Stimulated activated memory B cell treated with anti-CD40 and anti-IgM and Interleukin-4, amounts not matched to agents 10 μg/mL and 1 μg/mL and 100 μg/mL, for 72 hours (primary cell): ENCODE measurements around the gene NEURL3.

Source experiments
- ATAC-seq: fragments of 150-1000 bp; cut with Tn5 transposase; 2 replicates; pipeline ENCODE4 v1.10.0; 2021
- H3K27ac Mint-ChIP-seq: one replicate; pipeline ENCODE4 v1.8.0; 2022; ENCODE audit warnings: mild to moderate bottlenecking, mixed read lengths
- H3K27me3 Mint-ChIP-seq: one replicate; pipeline ENCODE4 v1.8.0; 2022; ENCODE audit warnings: mixed read lengths
- H3K36me3 Mint-ChIP-seq: one replicate; pipeline ENCODE4 v1.8.0; 2022; ENCODE audit warnings: mixed read lengths
- H3K4me1 Mint-ChIP-seq: one replicate; pipeline ENCODE4 v1.8.0; 2022; ENCODE audit warnings: mixed read lengths
- H3K4me3 Mint-ChIP-seq: one replicate; pipeline ENCODE4 v1.8.0; 2022; ENCODE audit warnings: mild to moderate bottlenecking, moderate library complexity, mixed read lengths
- H3K9me3 Mint-ChIP-seq: one replicate; pipeline ENCODE4 v1.8.0; 2022; ENCODE audit warnings: mixed read lengths

NEURL3 gene

DNA sequence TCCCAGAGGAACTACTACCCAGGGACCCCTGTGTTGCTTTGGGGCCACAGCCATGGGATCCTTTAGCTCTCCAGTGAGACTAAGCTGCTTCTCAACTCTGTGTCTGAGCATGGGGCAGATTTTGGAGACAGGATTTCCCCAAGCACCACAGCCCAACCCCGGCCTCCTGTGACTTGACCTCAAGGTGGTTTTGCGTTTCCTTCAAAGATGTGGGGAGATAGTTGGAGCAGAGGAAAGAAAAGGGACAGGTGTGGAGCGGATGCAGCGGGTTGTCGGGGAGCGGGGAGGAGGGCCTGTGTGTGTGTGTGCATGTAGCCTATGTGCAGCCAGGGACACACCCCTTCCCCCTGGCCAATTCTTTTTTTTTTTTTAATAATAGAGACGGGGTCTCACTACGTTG, 41.6 kb upstream of the NEURL3 start:
- Mint-ChIP-seq H3K27me3 (no peaks in the 10 kb centered on the region), H3K4me1 (peaks cover 27% of the 10 kb centered on the region), H3K36me3 (peaks cover 46% of the 10 kb centered on the region), H3K27ac (no peak overlapping the region), H3K4me3 (no peak overlapping the region), H3K9me3 (no peaks in the 10 kb centered on the region)
- ATAC-seq, result no peak

DNA sequence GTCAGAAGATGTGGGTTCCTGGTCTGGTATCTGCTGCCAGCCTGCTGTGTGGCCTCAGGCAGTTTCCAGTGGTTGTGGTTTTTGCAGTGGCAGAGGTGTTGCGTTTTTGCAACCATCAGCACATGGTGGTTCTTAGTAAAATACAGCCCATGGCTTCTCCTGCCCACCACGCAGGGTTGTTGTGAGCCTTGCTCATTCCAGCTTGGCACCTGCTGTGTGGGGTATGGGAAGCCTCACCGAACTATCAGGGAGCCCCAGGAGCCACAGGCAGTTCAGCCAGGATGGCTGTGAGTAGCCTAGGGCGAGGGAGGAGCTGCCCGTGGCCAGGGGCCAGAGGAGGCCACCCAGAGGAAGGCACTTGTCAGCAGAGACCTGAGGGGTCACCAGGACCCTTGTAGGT, 41.2 kb upstream of the NEURL3 start:
- no peak overlapping the region for H3K27ac Mint-ChIP-seq
- peaks cover 32% of the 10 kb centered on the region for H3K4me1 Mint-ChIP-seq
- H3K27me3 Mint-ChIP-seq, result no peaks in the 10 kb centered on the region
- H3K9me3 Mint-ChIP-seq, result no peaks in the 10 kb centered on the region
- H3K4me3 Mint-ChIP-seq, result no peak overlapping the region
- ATAC-seq, result no peak
- peaks cover 44% of the 10 kb centered on the region for H3K36me3 Mint-ChIP-seq

DNA sequence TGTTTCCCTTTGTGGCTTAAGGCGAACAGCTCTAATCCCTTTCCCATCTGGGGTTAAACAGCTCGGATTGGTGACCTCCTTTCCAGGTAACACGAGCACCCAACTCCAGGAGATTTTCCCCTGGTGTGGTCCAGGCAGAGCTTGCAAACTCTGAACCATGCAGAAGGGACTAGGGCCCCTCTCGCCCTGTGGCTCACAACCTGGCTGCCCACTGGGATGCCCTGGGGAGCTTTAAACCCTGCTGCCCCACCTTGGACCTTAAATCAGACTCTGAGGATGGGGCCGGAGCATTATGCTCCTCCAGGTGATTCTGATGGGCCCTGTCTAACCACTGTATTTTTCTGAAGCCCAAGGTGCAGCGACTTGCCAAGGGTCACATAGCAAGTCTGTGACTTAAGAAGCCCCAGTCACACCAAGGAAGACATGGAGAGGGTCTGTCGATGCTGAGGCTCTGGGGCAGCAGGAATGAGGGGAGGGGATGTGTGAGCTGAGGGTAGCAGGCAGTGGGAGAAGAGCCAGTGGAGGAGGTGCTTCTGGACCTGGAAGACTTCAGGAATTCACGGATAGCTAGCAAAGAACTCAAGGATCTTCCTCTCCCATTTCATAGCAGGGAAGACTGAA, 37.3 kb upstream of the NEURL3 start:
- Mint-ChIP-seq H3K36me3 (peaks cover 52% of the 10 kb centered on the region), H3K27me3 (no peaks in the 10 kb centered on the region), H3K4me3 (no peak overlapping the region), H3K9me3 (no peaks in the 10 kb centered on the region), H3K4me1 (peaks cover 61% of the 10 kb centered on the region), H3K27ac (no peak overlapping the region)
- no peak for ATAC-seq

DNA sequence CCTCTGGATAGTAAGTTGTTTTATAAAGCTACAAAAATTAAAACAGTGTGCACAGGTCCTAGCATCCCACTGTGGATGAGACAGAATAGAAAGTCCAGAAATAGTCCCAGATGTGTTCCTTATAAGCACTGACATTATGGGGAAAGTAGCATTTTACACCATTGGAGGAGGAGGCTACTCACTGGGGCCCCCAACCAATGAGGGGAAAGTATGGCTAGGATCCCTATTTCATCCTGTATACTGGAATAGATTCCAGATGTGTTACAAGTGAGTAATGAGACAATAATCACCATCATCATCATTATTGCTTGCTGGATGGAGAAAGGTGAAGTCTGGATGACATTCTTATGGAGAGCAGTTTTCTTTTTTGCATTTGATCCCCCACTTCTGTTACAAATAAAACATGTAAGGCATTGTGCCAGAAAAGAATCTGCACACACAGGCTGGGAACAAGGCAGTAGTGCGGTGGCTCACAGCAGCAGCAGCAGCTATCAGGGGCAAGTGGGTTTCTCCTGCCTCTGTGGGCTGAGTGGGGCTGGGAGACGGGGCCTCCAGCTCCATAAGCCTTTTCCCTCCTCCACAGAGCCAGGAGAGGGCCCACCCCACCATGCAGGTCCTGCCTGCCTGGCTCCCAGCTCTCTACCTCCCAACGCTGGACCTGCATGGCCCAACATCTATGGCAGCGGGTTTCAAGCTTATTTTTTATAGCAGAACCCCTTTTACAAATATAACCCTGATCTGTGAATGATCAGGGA, 36.4 kb upstream of the NEURL3 start:
- H3K27ac Mint-ChIP-seq, result no peak overlapping the region
- H3K27me3 Mint-ChIP-seq, result no peaks in the 10 kb centered on the region
- no peak for ATAC-seq
- H3K9me3 Mint-ChIP-seq, result no peaks in the 10 kb centered on the region
- H3K4me3 Mint-ChIP-seq, result no peak overlapping the region
- H3K36me3 Mint-ChIP-seq, result peaks cover 51% of the 10 kb centered on the region
- peaks cover 56% of the 10 kb centered on the region for H3K4me1 Mint-ChIP-seq

DNA sequence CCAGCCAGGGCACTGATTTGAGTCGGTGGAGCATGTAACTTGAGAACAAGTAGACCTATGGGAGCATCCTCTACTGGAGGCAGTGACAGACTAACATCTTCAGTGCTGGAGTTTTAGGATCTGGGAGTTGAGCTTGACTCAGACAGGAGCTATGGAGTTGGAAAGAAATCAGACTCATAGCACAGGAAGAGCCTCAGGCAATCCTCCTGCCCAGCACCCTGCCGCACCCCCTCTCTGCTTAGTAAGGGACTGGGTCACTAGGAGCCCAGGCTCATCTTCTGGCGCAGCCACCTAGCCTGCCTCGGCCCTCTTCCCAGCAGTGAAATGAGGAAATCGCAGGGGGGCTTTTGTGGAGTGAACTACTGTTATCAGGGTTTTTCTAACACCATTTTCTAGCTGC, 35.0 kb upstream of the NEURL3 start:
- Mint-ChIP-seq H3K27ac (peak overlapping the region; percentile 94), H3K4me1 (peaks cover 61% of the 10 kb centered on the region), H3K36me3 (peaks cover 43% of the 10 kb centered on the region), H3K4me3 (peak overlapping the region; percentile 69), H3K27me3 (no peaks in the 10 kb centered on the region), H3K9me3 (no peaks in the 10 kb centered on the region)
- no peak for ATAC-seq

DNA sequence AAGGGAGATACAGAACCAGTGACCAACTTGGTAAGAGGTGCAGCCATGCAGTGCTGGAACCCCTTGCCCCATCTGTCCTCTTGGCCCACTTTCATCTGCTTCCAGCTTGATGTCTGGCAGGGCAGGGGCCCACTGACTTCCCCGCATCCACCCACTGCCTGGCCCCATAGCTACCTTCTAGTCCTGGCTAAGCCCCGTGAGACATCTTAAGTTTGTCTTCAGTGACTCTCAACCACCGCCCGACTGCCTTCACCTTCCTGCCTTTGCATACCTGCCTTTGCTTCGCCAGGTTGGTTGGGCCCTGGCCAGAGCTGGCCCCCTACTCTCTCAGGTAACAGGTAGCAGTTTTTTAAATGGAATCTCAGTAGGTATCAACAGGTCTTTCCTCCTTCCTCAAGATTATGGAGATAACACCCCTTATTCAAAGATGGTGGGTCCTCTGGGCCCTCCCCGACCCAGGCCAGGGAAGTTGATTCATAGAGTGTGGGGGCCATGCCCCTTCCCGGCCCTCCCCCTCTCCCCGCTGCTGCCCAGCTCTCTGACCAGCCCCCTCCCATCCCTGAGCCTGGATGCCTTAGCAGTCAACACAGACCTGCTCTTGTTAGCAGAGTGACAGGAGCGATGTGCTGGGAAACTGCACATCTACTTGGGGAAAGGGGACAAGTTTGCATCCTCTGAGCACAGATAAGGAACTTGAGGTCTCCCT, 34.2 kb upstream of the NEURL3 start:
- Mint-ChIP-seq H3K9me3 (no peaks in the 10 kb centered on the region), H3K4me1 (peaks cover 61% of the 10 kb centered on the region), H3K36me3 (peaks cover 37% of the 10 kb centered on the region), H3K27me3 (no peaks in the 10 kb centered on the region), H3K27ac (peak overlapping the region; percentile 94), H3K4me3 (peak overlapping the region; percentile 100)
- no peak for ATAC-seq

DNA sequence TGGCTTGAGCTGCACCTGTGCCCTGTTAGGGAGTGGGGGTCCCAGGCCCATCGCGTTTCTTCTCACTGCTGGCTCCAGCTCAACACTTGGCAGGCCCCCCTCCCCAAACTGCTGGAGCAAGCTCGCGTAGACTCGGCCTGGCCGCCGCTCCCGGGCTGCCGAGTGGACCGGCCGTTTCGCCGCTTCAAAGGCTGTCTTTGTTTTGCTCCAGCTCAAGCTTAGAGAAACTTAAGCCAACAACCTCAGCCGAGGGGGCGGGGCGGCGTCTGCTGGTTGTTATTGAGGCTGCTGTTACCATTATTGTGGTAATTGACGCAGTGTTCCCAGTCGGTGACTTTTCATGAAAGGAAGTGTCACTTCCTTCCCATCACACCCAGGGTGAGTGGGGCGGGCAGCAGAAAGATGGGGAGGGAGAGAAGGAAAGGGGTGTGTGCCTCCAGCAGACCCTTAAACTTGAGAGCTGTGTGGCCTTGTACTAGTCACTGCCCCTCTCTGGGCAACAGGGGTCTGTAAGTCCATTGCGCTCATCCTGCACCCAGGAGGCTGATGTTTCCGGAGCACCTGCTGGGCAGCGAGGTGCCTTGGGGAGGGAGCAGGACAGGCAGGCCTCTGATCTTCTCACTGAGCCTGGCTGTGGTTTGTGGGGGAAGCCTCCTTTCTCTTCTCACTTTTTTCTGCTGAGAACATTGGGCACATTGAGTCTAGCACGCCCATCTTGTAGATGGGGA, 33.5 kb upstream of the NEURL3 start:
- Mint-ChIP-seq H3K4me1 (peaks cover 63% of the 10 kb centered on the region), H3K36me3 (peaks cover 30% of the 10 kb centered on the region), H3K27me3 (no peaks in the 10 kb centered on the region), H3K4me3 (peak overlapping the region; percentile 100), H3K9me3 (no peaks in the 10 kb centered on the region), H3K27ac (peak overlapping the region; percentile 94)
- ATAC-seq, result peak; percentile 59

DNA sequence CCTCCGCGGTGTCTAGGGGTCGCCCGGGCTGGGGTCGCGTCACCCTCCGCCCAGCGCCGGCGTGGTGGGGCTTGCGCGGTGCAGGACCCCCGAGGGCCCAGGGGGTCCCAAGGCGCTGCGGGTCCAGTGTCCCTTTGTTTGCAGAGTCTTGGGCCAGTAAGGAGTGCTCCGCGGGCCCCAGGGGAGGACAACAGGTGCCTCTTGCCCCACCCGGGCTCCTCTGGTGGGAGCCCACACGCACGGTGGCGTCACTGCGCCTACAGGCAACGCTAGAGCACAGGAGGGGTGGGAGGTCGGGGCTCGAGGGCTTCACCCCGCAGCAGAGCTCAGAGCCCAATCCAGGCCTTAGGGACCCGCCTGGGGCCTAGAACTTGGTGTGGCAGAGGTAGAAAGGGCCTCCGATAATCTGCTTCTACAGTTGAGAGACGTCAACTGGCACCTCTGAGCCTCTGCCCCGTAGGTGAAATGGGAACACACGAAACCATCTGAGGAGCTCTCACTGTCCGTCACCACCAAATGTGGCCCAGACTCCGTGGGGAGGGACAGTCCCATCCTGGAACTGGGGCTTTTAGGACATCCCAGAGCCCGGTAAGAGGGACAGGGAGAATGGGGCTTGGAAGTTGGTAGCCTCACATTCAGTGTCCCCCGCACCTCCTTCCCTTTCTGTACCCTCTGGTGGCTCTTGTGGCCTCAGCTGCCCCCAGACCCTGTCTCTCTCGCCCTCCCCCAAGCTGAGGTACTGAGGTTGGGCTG, 32.8 kb upstream of the NEURL3 start:
- Mint-ChIP-seq H3K4me1 (peaks cover 70% of the 10 kb centered on the region), H3K27ac (peak overlapping the region; percentile 94), H3K36me3 (peaks cover 25% of the 10 kb centered on the region), H3K9me3 (no peaks in the 10 kb centered on the region), H3K27me3 (no peaks in the 10 kb centered on the region), H3K4me3 (peak overlapping the region; percentile 100)
- ATAC-seq, result peak; percentile 40

DNA sequence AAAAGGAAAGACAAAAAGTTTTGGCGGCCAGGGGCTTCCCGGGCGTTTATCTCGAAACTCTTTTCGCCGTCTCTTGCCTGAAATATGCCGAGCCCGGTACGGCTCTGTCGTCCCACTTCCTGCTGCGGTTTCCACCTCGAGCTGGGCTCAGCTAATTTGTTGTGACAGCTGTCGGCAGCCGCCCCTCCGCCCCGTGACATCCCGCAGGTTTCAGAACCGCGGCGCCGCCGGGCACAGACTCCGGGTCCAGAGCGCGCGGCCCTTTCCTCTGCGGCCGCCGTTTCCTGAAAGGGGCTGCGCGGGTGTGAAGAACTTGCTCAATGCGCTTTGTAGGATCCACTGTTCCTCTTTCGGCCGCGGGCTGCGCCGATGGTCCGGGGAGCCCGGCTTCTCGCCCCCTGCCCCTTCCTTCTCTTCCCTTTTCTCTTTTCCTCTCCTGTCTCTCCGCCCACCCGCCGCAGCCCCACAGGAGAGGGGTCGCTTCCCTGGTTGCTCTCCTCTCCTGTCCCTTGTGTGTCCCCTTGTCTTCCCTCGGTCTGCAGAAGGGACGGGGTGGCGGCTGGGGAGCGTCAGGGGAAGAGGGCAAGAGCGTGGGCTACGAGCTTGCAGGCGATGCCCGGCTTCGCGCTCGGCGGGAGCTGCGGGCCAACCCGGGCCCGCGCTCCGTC, 32.0 kb upstream of the NEURL3 start:
- H3K27ac Mint-ChIP-seq, result peak overlapping the region; percentile 94

DNA sequence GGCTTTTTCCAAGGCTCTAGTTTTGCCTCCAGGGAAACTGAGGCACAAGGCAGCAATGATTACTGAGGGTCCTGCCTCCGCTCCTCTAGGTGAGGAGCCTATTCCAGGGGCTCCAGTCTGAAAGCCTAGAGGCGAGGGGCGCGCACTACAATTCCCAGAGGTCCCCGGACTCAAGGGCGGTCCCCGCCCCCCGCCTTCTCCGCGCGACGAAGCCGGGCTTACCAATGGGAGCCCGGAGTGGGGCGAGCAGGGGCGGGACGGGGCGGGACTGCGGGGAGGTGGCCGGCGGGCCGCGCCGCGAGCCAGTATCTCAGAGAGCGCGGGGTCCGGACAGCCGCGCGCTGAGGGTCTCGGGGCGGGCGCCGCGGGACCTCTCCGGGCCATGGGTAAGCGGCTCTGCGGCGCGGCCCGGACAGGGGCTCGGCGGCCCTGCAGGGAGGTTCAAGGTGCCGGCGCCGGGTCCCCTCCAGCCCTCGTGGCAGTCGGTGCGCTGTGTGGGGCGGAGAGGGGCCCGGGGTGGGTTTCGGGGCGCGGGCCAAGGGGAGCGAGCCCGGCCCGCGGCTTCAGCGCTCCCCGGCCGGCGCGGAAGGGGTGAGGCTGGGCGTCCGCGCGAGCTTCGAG, 31.4 kb upstream of the NEURL3 start, which contains the start of gene ARID5A:
ARID5A (plus strand) TSS at position 308 of the 621 bp plus-strand sequence; CDS start at position 383, 75 bp downstream.
- H3K27me3 Mint-ChIP-seq, result no peaks in the 10 kb centered on the region
- peaks cover 70% of the 10 kb centered on the region for H3K4me1 Mint-ChIP-seq
- peaks cover 19% of the 10 kb centered on the region for H3K36me3 Mint-ChIP-seq
- no peaks in the 10 kb centered on the region for H3K9me3 Mint-ChIP-seq
- peak; percentile 83 for ATAC-seq
- H3K27ac Mint-ChIP-seq, result peak within 1 kb of the TSS; percentile 94
- peak within 1 kb of the TSS; percentile 100 for H3K4me3 Mint-ChIP-seq

More for the DNA sequence above, 32.0 kb upstream of the NEURL3 start:
- Mint-ChIP-seq H3K4me1 (peaks cover 70% of the 10 kb centered on the region), H3K4me3 (peak overlapping the region; percentile 100), H3K9me3 (no peaks in the 10 kb centered on the region), H3K36me3 (peaks cover 19% of the 10 kb centered on the region), H3K27me3 (no peaks in the 10 kb centered on the region)
- ATAC-seq, result peak; percentile 70

DNA sequence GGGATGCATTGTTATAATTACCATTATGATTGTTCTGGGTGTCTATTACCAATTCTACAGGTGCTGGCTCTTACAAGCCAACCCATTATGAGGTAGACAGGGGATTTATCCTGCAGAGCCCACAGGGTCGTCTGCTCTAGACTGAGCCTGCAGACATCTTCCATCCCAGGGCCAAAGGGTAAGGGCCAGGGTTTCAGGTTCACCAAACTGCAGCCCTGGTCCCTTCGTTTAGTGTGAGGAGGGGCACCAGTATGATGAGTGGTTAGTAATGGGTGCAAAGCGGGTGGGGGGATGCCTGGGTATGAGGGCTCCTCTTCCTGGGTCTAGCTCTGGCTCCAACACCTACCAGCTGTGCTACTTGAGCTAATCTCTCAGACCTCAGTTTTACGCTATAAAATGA, 30.2 kb upstream of the NEURL3 start:
- Mint-ChIP-seq H3K36me3 (peaks cover 17% of the 10 kb centered on the region), H3K4me3 (no peak overlapping the region), H3K27ac (peak overlapping the region; percentile 94), H3K4me1 (peaks cover 73% of the 10 kb centered on the region), H3K27me3 (no peaks in the 10 kb centered on the region), H3K9me3 (no peaks in the 10 kb centered on the region)
- no peak for ATAC-seq

DNA sequence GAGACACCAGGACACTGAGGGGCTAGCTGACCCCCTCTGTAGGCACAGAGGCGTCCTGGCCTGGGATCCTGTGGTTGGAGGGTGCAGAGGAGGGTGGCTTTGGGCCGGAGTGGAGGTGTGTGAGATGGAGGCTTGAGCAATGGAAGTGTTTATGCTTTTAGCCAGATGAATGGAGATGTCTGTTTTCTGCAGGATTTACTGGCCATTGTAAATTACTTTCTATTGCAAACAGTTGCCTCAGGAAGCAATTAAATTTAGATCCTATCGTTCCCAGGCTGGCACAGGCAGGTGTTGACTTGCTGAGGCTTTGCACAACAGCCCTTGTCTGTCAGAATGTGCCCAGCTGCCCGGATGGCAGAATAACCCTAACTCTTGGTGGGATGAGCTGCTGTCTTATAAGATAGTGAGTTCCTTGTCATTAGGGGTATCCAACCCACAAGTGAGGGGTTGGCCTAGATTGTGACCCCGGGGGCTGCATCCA, 29.6 kb upstream of the NEURL3 start:
- no peaks in the 10 kb centered on the region for H3K27me3 Mint-ChIP-seq
- H3K36me3 Mint-ChIP-seq, result peaks cover 12% of the 10 kb centered on the region
- H3K4me1 Mint-ChIP-seq, result peaks cover 73% of the 10 kb centered on the region
- no peak overlapping the region for H3K4me3 Mint-ChIP-seq
- no peaks in the 10 kb centered on the region for H3K9me3 Mint-ChIP-seq
- no peak overlapping the region for H3K27ac Mint-ChIP-seq
- no peak for ATAC-seq

DNA sequence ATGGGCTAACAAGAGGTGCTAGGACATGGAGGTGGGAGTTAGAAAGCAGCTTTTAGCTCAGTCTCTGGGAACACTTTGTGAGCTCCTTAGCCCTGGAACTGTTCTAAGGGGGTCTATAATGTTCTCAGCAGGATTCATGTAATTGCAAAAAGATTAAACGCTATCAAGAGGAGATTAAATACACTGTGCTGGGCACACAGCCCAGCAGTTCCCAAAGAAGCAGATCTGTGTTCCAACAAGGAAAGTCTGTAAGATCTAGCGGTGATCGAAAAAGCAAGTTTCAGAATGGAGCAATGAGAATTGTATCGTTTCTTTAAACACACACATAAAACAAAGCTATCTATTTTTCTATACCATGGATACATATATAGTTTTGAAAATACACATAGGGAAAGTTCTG, 29.0 kb upstream of the NEURL3 start:
- Mint-ChIP-seq H3K4me3 (no peak overlapping the region), H3K36me3 (peaks cover 11% of the 10 kb centered on the region), H3K4me1 (peaks cover 73% of the 10 kb centered on the region), H3K9me3 (no peaks in the 10 kb centered on the region), H3K27me3 (no peaks in the 10 kb centered on the region), H3K27ac (no peak overlapping the region)
- no peak for ATAC-seq
